ENCODE measurements around the gene PRELID3B.

DNA sequence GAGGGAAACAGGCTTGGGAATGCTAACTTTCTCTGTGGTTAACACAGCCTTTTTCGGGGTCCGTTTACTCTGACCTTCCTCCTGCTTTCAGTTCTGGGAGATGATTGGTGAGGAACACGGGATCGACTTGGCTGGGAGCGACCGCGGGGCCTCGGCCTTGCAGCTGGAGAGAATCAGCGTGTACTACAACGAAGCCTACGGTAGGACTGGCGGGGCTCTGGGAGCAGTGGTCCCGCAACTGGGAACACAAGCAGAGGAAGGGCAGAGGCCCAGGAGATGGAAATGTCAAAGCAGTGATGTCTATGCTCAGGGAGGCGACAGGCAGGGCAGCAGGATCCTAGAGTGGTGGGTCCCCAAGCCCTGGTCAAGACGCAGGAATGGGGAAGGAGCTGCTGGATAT lies 19.8 kb downstream of the PRELID3B start:
- TF ChIP-seq, protein P1, sequence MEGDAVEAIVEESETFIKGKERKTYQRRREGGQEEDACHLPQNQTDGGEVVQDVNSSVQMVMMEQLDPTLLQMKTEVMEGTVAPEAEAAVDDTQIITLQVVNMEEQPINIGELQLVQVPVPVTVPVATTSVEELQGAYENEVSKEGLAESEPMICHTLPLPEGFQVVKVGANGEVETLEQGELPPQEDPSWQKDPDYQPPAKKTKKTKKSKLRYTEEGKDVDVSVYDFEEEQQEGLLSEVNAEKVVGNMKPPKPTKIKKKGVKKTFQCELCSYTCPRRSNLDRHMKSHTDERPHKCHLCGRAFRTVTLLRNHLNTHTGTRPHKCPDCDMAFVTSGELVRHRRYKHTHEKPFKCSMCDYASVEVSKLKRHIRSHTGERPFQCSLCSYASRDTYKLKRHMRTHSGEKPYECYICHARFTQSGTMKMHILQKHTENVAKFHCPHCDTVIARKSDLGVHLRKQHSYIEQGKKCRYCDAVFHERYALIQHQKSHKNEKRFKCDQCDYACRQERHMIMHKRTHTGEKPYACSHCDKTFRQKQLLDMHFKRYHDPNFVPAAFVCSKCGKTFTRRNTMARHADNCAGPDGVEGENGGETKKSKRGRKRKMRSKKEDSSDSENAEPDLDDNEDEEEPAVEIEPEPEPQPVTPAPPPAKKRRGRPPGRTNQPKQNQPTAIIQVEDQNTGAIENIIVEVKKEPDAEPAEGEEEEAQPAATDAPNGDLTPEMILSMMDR (conservative IDR thresholded peaks at IDR 0.05; ENCODE audit: low read length), result no peak
- no peak for TF ChIP-seq EZH2phosphoT487 (IDR thresholded peaks at IDR 0.05; ENCODE audit: borderline replicate concordance)

Data from Loucy (cell line).